ENCODE results near the gene MIAT. TPM values are rescaled to one million over a fixed set of nuclear protein-coding genes. Genes with fewer than 3 reads are reported as not detected.

The MIAT gene
- total RNA-seq, 2 experiments from 2014 or later: 66.5 to 125 TPM

DNA sequence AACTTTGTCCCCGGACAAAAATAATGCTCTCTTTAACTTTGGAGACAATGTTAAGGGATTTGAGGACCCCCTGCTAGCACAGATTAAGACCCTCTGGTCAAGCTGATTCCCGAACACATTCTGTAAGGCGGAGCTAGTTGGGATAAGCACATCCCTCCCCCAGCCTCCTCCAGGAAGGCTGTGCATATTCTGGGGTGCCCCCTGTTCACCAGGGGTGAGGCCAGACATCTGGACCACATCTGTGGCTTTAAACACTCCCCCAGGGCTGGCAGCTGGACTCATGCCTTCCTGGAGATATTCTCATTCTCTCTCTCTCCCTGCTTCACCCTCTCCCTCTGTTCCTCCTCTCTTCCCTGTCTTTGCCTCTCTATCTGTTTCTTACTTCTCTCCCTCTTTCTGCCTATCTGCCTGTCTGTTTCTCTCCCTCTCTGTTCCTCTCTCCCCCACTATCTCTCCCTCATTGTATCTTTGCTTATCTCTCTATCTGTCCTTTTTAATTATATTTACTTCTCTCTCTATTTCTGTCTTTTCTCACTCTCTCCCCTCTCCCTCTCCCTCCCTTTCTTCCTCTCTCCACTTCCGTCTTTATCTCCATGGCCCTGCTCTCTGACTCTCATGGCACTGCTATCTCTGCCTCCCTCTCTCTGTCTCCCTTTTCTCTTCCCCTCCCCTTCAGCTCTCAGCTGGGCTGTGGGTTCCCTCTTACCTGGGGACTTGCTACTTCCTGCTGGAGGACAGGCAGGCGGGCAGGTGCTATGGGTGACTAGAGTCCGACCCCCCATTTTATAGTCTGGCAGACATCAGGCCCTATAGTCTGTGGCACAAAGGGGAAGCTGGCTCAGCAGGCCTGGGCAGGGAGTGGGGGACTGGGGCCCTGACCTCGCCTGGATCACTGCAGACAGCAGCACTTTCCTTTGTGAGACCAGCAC lies 39.9 kb upstream of the MIAT start, which contains the start of gene CRYBB1:
Gene CRYBB1, minus strand, starts transcription at position 757 of the 929 bp plus-strand sequence. CDS start 1,708 bp downstream, outside the sequence.
- Mint-ChIP-seq H3K4me3 (no peak within 1 kb of the TSS), H3K27ac (no peak within 1 kb of the TSS), H3K27me3 (peaks cover 16% of the 10 kb centered on the region), H3K9me3 (ENCODE audit: low read depth) (no peaks in the 10 kb centered on the region), H3K36me3 (no peaks in the 10 kb centered on the region), H3K4me1 (peaks cover 31% of the 10 kb centered on the region)
- DNase-seq: no peak
- no peak for ATAC-seq
- CTCF ChIA-PET: interaction anchor here (0.6 to 1.6 kb wide), 6 partner anchors 9 to 116 kb away, joined by 3 to 4 read pairs (median 3); no protein-coding TSS in a partner anchor

DNA sequence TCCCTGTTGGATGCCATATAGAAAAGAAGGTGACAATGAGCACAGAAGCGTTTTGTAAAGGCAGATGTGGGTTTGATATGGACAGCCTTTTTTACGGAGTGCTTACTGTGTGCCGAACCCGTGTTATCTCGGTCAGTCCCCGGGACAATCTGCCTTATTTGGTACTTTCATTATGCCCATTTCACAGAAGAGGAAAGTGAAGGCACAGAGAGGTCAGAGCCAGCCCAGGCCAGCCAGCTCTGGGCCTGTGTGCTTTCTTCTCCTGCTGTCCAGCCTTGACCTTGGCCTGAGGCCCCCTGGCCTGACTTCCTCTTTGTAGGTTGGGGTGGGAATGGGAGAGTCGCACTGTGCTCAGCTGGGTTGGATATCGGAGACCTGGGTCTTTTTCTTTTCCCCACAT lies 38.9 kb upstream of the MIAT start:
- H3K9me3 Mint-ChIP-seq (ENCODE audit: low read depth): no peaks in the 10 kb centered on the region
- DNase-seq (no peak), ATAC-seq (no peak)
- no peaks in the 10 kb centered on the region for H3K36me3 Mint-ChIP-seq
- H3K27ac Mint-ChIP-seq: no peak overlapping the region
- peaks cover 26% of the 10 kb centered on the region for H3K4me1 Mint-ChIP-seq
- H3K27me3 Mint-ChIP-seq: peaks cover 7% of the 10 kb centered on the region
- CTCF ChIA-PET: interaction anchor here (0.9 kb wide), 1 partner anchor 24 kb away, joined by 3 read pairs; no protein-coding TSS in a partner anchor
- H3K4me3 Mint-ChIP-seq: no peak overlapping the region

- Mint-ChIP-seq H3K4me3 (no peak overlapping the region), H3K27me3 (no peaks in the 10 kb centered on the region)
- CTCF ChIA-PET: no interaction called here
These were observed 37.9 kb upstream of the MIAT start for GRCh38 chr22:26619510-26619909.

GRCh38 chr22:26620197-26620596 lies 37.2 kb upstream of the MIAT start:
- CTCF ChIA-PET: interaction anchor here (0.7 to 1.3 kb wide), 2 partner anchors 28 to 117 kb away, joined by 3 to 5 read pairs; no protein-coding TSS in a partner anchor
- Mint-ChIP-seq H3K36me3 (no peaks in the 10 kb centered on the region), H3K4me3 (no peak overlapping the region), H3K9me3 (ENCODE audit: low read depth) (peaks cover 4% of the 10 kb centered on the region), H3K27me3 (no peaks in the 10 kb centered on the region), H3K27ac (peak overlapping the region; percentile 31), H3K4me1 (peaks cover 23% of the 10 kb centered on the region)
- DNase-seq (no peak), ATAC-seq (no peak)

More at GRCh38 chr22:26619510-26619909, 37.9 kb upstream of the MIAT start:
- peaks cover 26% of the 10 kb centered on the region for H3K4me1 Mint-ChIP-seq
- H3K36me3 Mint-ChIP-seq: no peaks in the 10 kb centered on the region
- H3K9me3 Mint-ChIP-seq (ENCODE audit: low read depth): peaks cover 4% of the 10 kb centered on the region
- H3K27ac Mint-ChIP-seq: no peak overlapping the region
- ATAC-seq (no peak), DNase-seq (no peak)

DNA sequence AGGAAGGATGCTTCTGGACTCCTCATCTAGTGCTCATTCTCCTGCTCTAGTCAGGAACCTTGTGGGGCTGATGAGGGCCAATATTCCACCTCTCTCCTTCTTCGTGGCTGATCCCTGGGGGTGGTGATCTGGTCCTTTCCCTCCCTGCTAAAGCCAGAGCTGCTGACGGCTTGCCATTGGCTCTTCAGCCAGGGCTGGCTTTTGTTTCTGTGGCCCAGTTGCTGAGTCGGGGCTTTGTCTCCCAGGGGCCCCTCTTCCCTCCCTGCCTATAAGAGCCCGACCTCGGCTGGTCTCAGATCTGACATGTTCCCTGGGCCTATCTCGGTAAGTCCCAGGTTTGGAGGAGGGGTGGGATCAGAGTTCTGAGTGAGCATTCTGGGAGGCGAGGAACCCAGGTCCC lies 35.7 kb upstream of the MIAT start, which contains the start of gene CRYBA4:
Gene CRYBA4, plus strand, starts transcription at position 301 of the 400 bp plus-strand sequence. CDS start 634 bp downstream, outside the sequence.
- peaks cover 4% of the 10 kb centered on the region for H3K9me3 Mint-ChIP-seq (ENCODE audit: low read depth)
- DNase-seq: no peak

GRCh38 chr22:26623984-26624383 lies 33.4 kb upstream of the MIAT start:
- CTCF ChIA-PET: interaction anchor here (0.6 to 1.5 kb wide), 6 partner anchors 12 to 121 kb away, joined by 3 to 5 read pairs (median 4); no protein-coding TSS in a partner anchor
- Mint-ChIP-seq H3K36me3 (no peaks in the 10 kb centered on the region), H3K27ac (no peak overlapping the region), H3K4me1 (peaks cover 22% of the 10 kb centered on the region), H3K4me3 (no peak overlapping the region), H3K9me3 (ENCODE audit: low read depth) (peaks cover 4% of the 10 kb centered on the region), H3K27me3 (no peaks in the 10 kb centered on the region)
- DNase-seq (no peak), ATAC-seq (no peak)

More for the DNA sequence above, 35.7 kb upstream of the MIAT start, which contains the start of gene CRYBA4:
- H3K36me3 Mint-ChIP-seq: no peaks in the 10 kb centered on the region
- peaks cover 15% of the 10 kb centered on the region for H3K4me1 Mint-ChIP-seq
- CTCF ChIA-PET: interaction anchor here (1.2 to 1.3 kb wide), 2 partner anchors 11 to 119 kb away, joined by 3 read pairs; no protein-coding TSS in a partner anchor
- ATAC-seq: no peak
- H3K27me3 Mint-ChIP-seq: no peaks in the 10 kb centered on the region
- no peak within 1 kb of the TSS for H3K27ac Mint-ChIP-seq
- H3K4me3 Mint-ChIP-seq: no peak within 1 kb of the TSS

DNA sequence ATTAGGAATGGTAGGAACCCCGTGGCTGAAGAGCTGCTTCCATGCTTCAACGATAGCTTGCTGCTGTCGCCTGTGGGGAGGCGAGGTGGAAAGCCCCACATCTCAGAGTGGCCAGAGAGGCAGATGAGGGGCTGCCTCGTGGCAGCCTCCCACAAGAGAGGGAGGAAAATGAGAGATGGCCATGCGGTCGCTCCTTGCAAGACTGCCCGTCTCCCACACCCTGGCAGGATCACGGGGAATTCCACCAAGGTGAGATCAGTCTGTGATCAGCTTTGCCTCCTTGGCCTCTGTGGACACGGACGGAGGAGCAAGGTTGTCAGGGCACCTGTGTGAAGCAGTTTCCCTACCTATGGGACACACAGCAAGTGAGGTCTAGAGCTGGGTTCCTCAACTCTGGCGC lies 32.6 kb upstream of the MIAT start:
- no peak overlapping the region for H3K4me3 Mint-ChIP-seq
- ATAC-seq (no peak), DNase-seq (no peak)
- no peaks in the 10 kb centered on the region for H3K27me3 Mint-ChIP-seq
- no peak overlapping the region for H3K27ac Mint-ChIP-seq
- peaks cover 20% of the 10 kb centered on the region for H3K4me1 Mint-ChIP-seq
- CTCF ChIA-PET: interaction anchor here (0.9 to 1.5 kb wide), 2 partner anchors 13 to 18 kb away, joined by 5 read pairs; no protein-coding TSS in a partner anchor
- H3K36me3 Mint-ChIP-seq: no peaks in the 10 kb centered on the region
- H3K9me3 Mint-ChIP-seq (ENCODE audit: low read depth): peaks cover 4% of the 10 kb centered on the region

- Mint-ChIP-seq H3K36me3 (peaks cover 5% of the 10 kb centered on the region), H3K9me3 (ENCODE audit: low read depth) (no peaks in the 10 kb centered on the region), H3K27ac (no peak overlapping the region), H3K4me3 (no peak overlapping the region), H3K27me3 (no peaks in the 10 kb centered on the region), H3K4me1 (peaks cover 31% of the 10 kb centered on the region)
- DNase-seq: no peak
- CTCF ChIA-PET: interaction anchor here (0.8 to 1.1 kb wide), 3 partner anchors 12 to 128 kb away, joined by 3 to 5 read pairs (median 4); no protein-coding TSS in a partner anchor
- ATAC-seq: no peak
These were observed 27.2 kb upstream of the MIAT start for GRCh38 chr22:26629988-26630761.

GRCh38 chr22:26631282-26631681 lies 26.1 kb upstream of the MIAT start:
- no peak for DNase-seq
- Mint-ChIP-seq H3K4me3 (no peak overlapping the region), H3K27me3 (no peaks in the 10 kb centered on the region), H3K27ac (no peak overlapping the region), H3K36me3 (peaks cover 5% of the 10 kb centered on the region), H3K9me3 (ENCODE audit: low read depth) (no peaks in the 10 kb centered on the region), H3K4me1 (peaks cover 32% of the 10 kb centered on the region)
- no peak for ATAC-seq
- CTCF ChIA-PET: interaction anchor here (1.1 kb wide), 2 partner anchors 11 to 129 kb away, joined by 3 to 5 read pairs; no protein-coding TSS in a partner anchor

DNA sequence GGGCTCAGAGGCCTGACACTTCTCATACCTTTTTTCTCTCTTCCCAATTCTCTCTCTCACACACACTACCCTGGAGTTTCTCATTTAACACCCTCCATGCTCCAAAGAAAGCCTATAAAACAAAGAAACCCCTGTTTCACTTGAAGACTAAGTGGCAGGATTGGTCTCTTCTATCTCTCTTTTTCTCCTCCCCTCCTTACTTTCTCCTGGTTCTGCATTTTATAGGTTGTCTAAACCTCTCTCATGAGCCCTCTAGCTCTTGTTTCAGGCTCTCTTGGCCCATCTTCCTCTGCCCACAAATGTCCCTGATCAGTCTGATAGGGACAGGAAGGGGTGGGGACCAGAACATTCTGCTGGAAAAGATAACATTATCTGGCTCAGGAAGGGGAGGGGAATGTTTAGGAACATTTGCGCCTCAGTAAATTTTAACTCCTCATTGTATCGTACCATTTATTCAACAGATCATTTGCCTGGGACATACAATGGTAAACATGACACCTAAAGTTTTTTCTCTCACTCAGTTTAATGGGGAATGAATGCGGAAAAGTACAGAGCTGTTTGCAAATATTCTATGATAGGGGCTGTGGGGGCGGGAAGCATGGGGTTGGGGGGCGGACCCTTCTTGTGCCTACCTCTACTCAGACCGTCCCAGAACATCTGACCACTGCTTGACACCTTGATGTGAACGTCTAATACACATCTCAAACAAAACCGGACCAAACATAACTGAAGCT lies 24.8 kb upstream of the MIAT start:
- H3K9me3 Mint-ChIP-seq (ENCODE audit: low read depth): no peaks in the 10 kb centered on the region
- H3K27me3 Mint-ChIP-seq: no peaks in the 10 kb centered on the region
- DNase-seq (no peak), ATAC-seq (no peak)
- no peak overlapping the region for H3K27ac Mint-ChIP-seq
- CTCF ChIA-PET: interaction anchor here (0.8 to 1.5 kb wide), 4 partner anchors 9 to 28 kb away, joined by 3 to 5 read pairs (median 3); no protein-coding TSS in a partner anchor
- peaks cover 5% of the 10 kb centered on the region for H3K36me3 Mint-ChIP-seq
- no peak overlapping the region for H3K4me3 Mint-ChIP-seq
- H3K4me1 Mint-ChIP-seq: peaks cover 33% of the 10 kb centered on the region

DNA sequence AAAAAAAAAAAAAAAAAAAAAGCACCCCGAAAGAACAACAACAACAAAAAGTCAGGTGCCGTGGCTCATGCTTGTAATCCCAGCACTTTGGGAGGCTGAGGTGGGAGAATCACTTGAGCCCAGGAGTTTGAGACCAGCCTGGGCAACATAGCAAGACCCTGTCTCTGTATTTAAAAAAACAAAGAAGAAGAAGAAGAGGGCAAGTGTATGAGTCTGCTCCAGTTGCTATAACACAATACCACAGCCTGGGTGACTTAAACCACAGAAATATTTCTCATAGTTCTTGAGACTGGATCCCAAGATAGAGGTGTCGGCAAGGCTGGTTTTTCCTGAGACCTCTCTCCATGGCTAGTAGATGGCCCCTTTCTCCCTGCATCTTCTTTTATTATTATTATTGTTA lies 23.2 kb upstream of the MIAT start:
- Mint-ChIP-seq H3K4me1 (peaks cover 24% of the 10 kb centered on the region), H3K27me3 (no peaks in the 10 kb centered on the region), H3K9me3 (ENCODE audit: low read depth) (no peaks in the 10 kb centered on the region), H3K36me3 (peaks cover 5% of the 10 kb centered on the region), H3K27ac (no peak overlapping the region), H3K4me3 (no peak overlapping the region)
- DNase-seq: no peak
- CTCF ChIA-PET: interaction anchor here (0.7 kb wide), 1 partner anchor 9 kb away, joined by 4 read pairs; no protein-coding TSS in a partner anchor
- ATAC-seq: no peak

DNA sequence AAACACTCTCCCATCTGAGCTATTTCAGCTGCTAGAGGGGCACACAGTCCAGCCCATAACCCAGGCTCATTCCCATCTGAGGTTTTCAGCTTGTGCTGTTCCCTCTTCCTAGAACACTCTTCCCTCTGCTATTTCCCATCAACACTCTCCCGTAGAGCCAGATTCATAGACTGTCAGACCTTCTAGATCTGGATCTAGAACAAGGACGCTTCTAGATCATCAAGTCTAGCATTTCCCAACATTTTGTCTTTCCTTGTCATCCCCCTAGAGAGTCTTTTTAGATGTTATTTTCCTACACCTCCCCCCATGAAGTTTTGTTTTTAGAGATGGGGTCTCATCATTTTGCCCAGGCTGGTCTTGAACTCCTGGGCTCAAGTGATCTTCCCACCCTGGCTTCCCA lies 22.3 kb upstream of the MIAT start:
- DNase-seq (no peak), ATAC-seq (no peak)
- Mint-ChIP-seq H3K36me3 (peaks cover 5% of the 10 kb centered on the region), H3K4me1 (peaks cover 27% of the 10 kb centered on the region), H3K9me3 (ENCODE audit: low read depth) (no peaks in the 10 kb centered on the region), H3K27ac (no peak overlapping the region), H3K4me3 (no peak overlapping the region), H3K27me3 (no peaks in the 10 kb centered on the region)
- CTCF ChIA-PET: interaction anchor here (0.7 kb wide), 1 partner anchor 8 kb away, joined by 4 read pairs; no protein-coding TSS in a partner anchor

Data from activated CD8-positive, alpha-beta memory T cell treated with anti-CD3 and anti-CD28 coated beads, Interleukin-2, amount 10 ng/mL, durations not matched to agents 7 days and 5 days (primary cell).